AG09309 (cell line): ENCODE results near the gene PRKCA.

Source experiments
- DNase-seq: peaks from one replicate; pipeline ENCODE4 v3.0.0-alpha.2; 2010; ENCODE audit warnings: low read depth
- H3K4me3 ChIP-seq: 2 replicates; pipeline ENCODE4 v1.5.1; 2011; ENCODE audit warnings: mild to moderate bottlenecking, low read depth, low read length, moderate library complexity; ENCODE audit not compliant: control insufficient read depth
- TF ChIP-seq, protein P1 (sequence below): IDR thresholded peaks from 2 replicates; pipeline ENCODE4 v1.5.1; 2011; ENCODE audit warnings: mild to moderate bottlenecking, low read depth, low read length, inconsistent platforms; ENCODE audit not compliant: insufficient read depth, control insufficient read depth; ENCODE audit errors: missing control alignments

The PRKCA gene

GRCh38 chr17:66423056-66423955 lies 120.9 kb downstream of the PRKCA start:
- H3K4me3 ChIP-seq = no peak overlapping the region
- TF ChIP-seq, protein P1, sequence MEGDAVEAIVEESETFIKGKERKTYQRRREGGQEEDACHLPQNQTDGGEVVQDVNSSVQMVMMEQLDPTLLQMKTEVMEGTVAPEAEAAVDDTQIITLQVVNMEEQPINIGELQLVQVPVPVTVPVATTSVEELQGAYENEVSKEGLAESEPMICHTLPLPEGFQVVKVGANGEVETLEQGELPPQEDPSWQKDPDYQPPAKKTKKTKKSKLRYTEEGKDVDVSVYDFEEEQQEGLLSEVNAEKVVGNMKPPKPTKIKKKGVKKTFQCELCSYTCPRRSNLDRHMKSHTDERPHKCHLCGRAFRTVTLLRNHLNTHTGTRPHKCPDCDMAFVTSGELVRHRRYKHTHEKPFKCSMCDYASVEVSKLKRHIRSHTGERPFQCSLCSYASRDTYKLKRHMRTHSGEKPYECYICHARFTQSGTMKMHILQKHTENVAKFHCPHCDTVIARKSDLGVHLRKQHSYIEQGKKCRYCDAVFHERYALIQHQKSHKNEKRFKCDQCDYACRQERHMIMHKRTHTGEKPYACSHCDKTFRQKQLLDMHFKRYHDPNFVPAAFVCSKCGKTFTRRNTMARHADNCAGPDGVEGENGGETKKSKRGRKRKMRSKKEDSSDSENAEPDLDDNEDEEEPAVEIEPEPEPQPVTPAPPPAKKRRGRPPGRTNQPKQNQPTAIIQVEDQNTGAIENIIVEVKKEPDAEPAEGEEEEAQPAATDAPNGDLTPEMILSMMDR = no peak
- no peak for DNase-seq

DNA sequence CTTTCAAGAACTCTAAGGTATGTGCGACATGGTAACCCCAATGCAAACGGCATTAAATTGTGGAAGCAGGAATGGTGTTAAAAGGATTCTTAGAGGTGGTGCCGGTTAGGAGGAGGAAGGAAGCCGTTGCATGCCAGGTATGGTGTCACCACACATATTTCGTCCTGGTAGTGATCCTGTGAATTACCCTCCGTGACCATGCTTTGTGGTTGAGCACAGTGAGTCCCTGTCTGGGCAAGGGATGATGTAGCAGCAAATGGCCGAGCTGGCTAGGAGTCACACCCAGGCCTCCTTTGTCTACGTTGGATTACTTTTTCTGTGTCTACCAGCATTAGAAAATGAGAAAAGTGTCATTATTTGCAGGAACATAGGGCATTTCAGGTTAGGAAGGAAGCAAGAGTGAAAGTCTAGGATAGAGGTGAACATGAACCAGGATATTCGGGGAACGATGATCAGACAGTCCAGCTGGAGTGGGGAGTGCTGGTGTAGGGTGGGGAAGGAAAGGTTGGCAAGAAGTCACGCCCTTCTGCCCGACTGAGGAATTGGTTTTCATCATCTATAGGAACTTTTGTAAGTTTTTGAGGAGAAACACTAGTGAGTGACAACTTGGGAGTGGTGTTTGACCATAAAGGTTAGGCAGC lies 123.5 kb downstream of the PRKCA start:
- DNase-seq = no peak
- TF ChIP-seq, protein P1 = no peak
- H3K4me3 ChIP-seq = no peak overlapping the region

DNA sequence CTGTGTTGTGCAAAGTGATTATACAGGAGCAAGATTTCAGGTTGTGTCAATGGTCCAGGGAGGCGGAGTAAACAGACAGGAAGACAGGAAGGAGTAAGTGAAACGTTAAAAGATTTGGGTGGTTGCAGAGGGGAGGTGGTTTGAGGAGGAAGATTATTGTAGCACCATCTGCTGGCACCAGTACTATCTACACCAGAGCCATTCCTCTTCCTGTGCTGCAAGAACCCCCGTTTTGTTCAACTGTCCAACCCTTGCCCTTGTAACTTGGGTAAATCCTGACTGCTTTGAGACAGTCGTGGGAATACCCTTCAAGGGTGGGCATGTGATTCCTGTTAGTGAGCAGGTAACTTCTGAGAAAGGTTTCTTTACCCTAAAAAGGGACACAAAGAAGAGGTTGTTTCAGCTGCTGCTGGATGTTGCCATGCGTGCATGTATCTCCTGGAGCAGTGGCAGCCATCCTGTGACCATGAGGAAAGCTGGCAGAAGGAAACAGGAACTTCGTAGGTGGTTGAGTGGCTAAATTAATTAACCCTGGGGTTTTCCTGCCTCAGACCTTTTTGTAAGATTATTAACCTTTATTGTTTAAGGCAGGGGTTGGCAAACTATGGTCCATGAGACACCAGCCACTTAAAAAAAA lies 124.1 kb downstream of the PRKCA start:
- no peak for DNase-seq
- TF ChIP-seq, protein P1 = peak; percentile 24
- H3K4me3 ChIP-seq = no peak overlapping the region

DNA sequence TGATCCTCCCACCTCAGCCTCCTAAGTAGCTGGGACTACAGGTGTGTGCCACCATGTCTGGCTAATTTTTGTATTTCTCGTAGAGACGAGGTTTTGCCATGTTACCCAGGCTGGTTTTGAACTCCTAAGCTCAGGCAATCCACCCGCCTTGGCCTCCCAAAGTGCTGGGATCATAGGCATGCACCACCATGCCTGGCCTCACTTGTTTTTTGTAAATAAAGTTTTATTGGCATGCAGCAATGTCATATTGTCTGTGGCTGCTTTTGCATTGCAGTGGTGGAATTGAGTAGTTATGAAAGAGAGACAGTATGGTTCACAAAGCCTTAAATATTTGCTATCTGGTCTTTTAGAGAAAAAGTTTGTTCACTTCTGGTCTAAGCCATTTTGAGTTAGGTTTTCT lies 124.7 kb downstream of the PRKCA start:
- H3K4me3 ChIP-seq = no peak overlapping the region
- TF ChIP-seq, protein P1 = no peak
- no peak for DNase-seq

DNA sequence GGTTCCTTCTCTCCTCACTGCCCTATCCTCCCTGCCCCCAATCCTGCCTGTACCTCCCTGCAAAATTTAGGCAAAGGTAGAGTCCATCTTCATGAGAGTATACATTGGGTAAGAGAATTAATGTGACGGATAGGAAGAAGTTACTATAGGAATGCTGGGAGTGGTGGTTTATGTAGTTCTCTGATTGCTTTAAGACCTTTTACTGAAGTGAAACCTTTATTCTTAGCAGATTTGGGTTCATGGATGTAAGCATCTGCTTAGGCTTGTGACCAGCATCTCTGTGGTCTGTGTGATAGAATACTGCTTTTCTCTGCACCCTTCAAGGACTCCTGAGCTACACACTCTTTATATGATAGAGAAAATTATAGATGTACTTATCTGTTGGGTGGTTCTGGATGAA lies 127.3 kb downstream of the PRKCA start:
- DNase-seq = no peak
- no peak overlapping the region for H3K4me3 ChIP-seq
- TF ChIP-seq, protein P1 = no peak

- H3K4me3 ChIP-seq = no peak overlapping the region
- TF ChIP-seq, protein P1 = no peak
- DNase-seq = no peak
Observed at GRCh38 chr17:66430846-66431795, 128.7 kb downstream of the PRKCA start.
